Natural killer cell treated with Interleukin-12 subunit alpha and Interleukin-12 subunit beta and Interleukin-15 and Interleukin-18, amount 100 ng/mL, for 72 hours (primary cell): ENCODE results near the gene IP6K2. TPM values are rescaled to one million over a fixed set of nuclear protein-coding genes. Genes with fewer than 3 reads are reported as not detected.

ENCODE experiments used
- ATAC-seq, 2 donors: fragments of 150-1000 bp; cut with Tn5 transposase in 1 of 2; sonication (Bioruptor Pico), chemical (Tn5 transposase) in 1 of 2; 2 replicates each; pipeline ENCODE4 v1.10.0; 2021
- DNase-seq: peaks from one replicate; pipeline ENCODE4 v3.0.0; 2022; ENCODE audit warnings: low spot score
- H3K27ac Mint-ChIP-seq, 2 donors: 1 replicate in 1 of 2; 2 replicates in 1 of 2; pipeline ENCODE4 v1.8.0; 2022; ENCODE audit warnings: mixed read lengths in 2 of 2, mild to moderate bottlenecking in 1 of 2, moderate library complexity in 1 of 2
- H3K27me3 Mint-ChIP-seq, 2 donors: 1 replicate in 1 of 2; 2 replicates in 1 of 2; pipeline ENCODE4 v1.8.0; 2022; ENCODE audit warnings: mixed read lengths in 2 of 2
- H3K36me3 Mint-ChIP-seq: one replicate; pipeline ENCODE4 v1.8.0; 2022; ENCODE audit warnings: mixed read lengths
- H3K4me1 Mint-ChIP-seq, 2 donors: 1 replicate in 1 of 2; 2 replicates in 1 of 2; pipeline ENCODE4 v1.8.0; 2022; ENCODE audit warnings: low read depth in 2 of 2, mixed read lengths in 2 of 2, mild to moderate bottlenecking in 1 of 2
- H3K4me3 Mint-ChIP-seq: one replicate; pipeline ENCODE4 v1.8.0; 2022; ENCODE audit warnings: mixed read lengths
- H3K9me3 Mint-ChIP-seq: 2 replicates; pipeline ENCODE4 v1.8.0; 2022; ENCODE audit warnings: mixed read lengths
- total RNA-seq, 2 donors: library from RNA; stranded (reverse); gene quantifications; one replicate each; pipeline ENCODE4 v1.2.3, GENCODE V29; 2022

The IP6K2 gene
- total RNA-seq, 2 donors from 2014 or later: 53.5 to 60.2 TPM

- H3K4me1 Mint-ChIP-seq: peaks cover 8 to 15% of the 10 kb centered on the region in 2 donors
- no peaks in the 10 kb centered on the region for H3K9me3 Mint-ChIP-seq
- no peak overlapping the region for H3K4me3 Mint-ChIP-seq
- H3K36me3 Mint-ChIP-seq: peaks cover 6% of the 10 kb centered on the region
- no peaks in the 10 kb centered on the region for H3K27me3 Mint-ChIP-seq
- ATAC-seq (no peak), DNase-seq (no peak)
- peak overlapping the region in 1 of 2 donors; percentile 4 for H3K27ac Mint-ChIP-seq
Measured at GRCh38 chr3:48690846-48691458, 26.1 kb downstream of the IP6K2 start.

DNA sequence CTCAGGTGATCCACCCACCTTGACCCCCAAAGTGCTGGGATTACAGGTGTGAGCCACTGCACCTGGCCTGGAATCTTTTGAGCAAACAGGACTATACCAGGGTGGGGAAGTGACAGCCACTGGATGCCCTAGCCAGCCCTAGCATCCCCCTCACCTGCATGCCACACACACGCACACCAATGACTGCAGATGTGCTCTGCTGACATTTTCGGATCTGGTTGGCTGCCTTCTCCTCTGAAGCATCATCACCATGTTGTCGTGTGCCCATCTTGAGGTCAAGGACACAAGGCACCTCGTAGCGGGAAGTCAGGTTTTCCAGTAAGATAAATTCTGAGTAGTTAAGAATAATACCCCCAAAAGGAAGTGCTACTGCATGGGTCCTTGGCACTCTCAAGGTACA is 27.6 kb downstream of the IP6K2 start:
- Mint-ChIP-seq H3K4me3 (no peak overlapping the region), H3K27ac (no peak overlapping the region), H3K4me1 (peaks cover 15 to 16% of the 10 kb centered on the region in 2 donors), H3K27me3 (no peaks in the 10 kb centered on the region), H3K36me3 (peaks cover 6% of the 10 kb centered on the region), H3K9me3 (no peaks in the 10 kb centered on the region)
- DNase-seq: no peak
- no peak for ATAC-seq

GRCh38 chr3:48688737-48689075 is 28.3 kb downstream of the IP6K2 start:
- no peak for ATAC-seq
- H3K27ac Mint-ChIP-seq: no peak overlapping the region
- H3K9me3 Mint-ChIP-seq: no peaks in the 10 kb centered on the region
- H3K4me1 Mint-ChIP-seq: peaks cover 19 to 22% of the 10 kb centered on the region in 2 donors
- peaks cover 6% of the 10 kb centered on the region for H3K36me3 Mint-ChIP-seq
- no peak for DNase-seq
- no peak overlapping the region for H3K4me3 Mint-ChIP-seq
- H3K27me3 Mint-ChIP-seq: no peaks in the 10 kb centered on the region

GRCh38 chr3:48688032-48688736 is 28.8 kb downstream of the IP6K2 start:
- Mint-ChIP-seq H3K27me3 (no peaks in the 10 kb centered on the region), H3K36me3 (peaks cover 6% of the 10 kb centered on the region), H3K4me1 (peaks cover 21 to 23% of the 10 kb centered on the region in 2 donors), H3K4me3 (no peak overlapping the region), H3K27ac (no peak overlapping the region), H3K9me3 (no peaks in the 10 kb centered on the region)
- DNase-seq: no peak
- ATAC-seq: no peak

DNA sequence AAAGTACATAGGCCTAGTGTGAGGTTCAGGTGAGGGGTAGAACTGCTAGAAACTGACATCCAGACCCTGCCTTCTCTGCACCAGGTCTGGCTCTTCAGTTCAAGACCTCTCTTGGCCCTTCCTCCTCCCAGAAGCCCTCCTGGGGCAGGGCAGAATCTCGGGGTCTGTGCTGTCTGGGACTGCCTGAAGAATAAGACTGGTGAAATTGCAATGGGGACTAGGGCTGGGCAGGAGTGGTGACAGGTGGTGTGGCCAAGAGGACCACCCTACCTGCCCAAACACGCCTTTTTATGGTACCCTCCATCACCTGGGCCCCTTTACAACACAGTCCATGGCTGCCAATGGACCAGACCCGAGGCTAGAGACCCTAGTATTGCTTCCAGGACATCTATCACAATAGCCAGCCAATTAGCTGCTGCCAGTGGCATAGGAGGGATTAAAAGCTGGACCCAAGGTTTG is 29.8 kb downstream of the IP6K2 start:
- Mint-ChIP-seq H3K36me3 (peaks cover 6% of the 10 kb centered on the region), H3K9me3 (no peaks in the 10 kb centered on the region), H3K27me3 (no peaks in the 10 kb centered on the region), H3K27ac (no peak overlapping the region), H3K4me1 (peaks cover 21 to 23% of the 10 kb centered on the region in 2 donors), H3K4me3 (no peak overlapping the region)
- DNase-seq (no peak), ATAC-seq (no peak)

DNA sequence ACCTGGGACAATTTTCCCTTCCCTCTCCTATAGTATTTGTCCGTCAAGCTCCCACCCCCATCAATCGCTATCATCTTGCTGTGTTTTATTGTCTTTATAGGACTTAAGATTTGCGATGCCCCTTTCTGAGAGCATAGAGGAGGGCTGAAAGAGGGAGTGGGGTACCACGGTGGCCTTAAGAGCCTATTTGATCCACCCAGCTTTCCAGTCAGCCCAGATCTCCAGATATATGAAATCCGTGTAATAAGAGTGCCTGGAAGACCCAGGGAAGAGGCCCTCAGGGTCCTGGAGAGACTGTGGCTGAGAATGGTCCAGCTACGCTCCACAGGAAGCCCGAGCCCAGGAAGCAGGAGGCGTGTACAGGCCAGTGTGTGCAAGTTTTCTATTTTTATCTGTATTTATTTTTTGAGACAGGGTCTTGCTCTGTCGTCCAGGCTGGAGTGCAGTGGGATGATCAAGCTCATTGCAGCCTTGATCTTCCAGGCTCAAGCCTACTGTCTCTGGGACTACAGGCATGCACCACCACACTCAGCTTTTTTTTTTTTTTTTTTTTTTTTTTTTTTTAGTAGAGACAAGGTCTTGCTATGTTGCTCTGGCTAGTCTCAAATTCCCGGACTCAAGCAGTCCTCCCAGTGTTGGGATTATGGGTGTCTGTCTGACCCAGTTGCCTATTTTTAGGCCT is 30.3 kb downstream of the IP6K2 start:
- peaks cover 21 to 23% of the 10 kb centered on the region in 2 donors for H3K4me1 Mint-ChIP-seq
- H3K36me3 Mint-ChIP-seq: peaks cover 6% of the 10 kb centered on the region
- H3K4me3 Mint-ChIP-seq: peak overlapping the region; percentile 94
- DNase-seq (no peak), ATAC-seq (no peak)
- no peaks in the 10 kb centered on the region for H3K27me3 Mint-ChIP-seq
- H3K9me3 Mint-ChIP-seq: no peaks in the 10 kb centered on the region
- H3K27ac Mint-ChIP-seq: peak overlapping the region; percentile 71 to 76

GRCh38 chr3:48685603-48686511 is 31.2 kb downstream of the IP6K2 start, which contains the start of gene NCKIPSD:
Gene NCKIPSD (minus strand): TSS chr3:48685915. CDS start chr3:48685807, 108 bp downstream.
- DNase-seq (peak; percentile 88), ATAC-seq (peak; percentile 95 to 97)
- no peaks in the 10 kb centered on the region for H3K9me3 Mint-ChIP-seq
- no peaks in the 10 kb centered on the region for H3K27me3 Mint-ChIP-seq
- peak within 1 kb of the TSS; percentile 94 for H3K4me3 Mint-ChIP-seq
- H3K4me1 Mint-ChIP-seq: peaks cover 23% of the 10 kb centered on the region in 2 donors
- peaks cover under 1% of the 10 kb centered on the region for H3K36me3 Mint-ChIP-seq
- H3K27ac Mint-ChIP-seq: peak within 1 kb of the TSS; percentile 71 to 76

DNA sequence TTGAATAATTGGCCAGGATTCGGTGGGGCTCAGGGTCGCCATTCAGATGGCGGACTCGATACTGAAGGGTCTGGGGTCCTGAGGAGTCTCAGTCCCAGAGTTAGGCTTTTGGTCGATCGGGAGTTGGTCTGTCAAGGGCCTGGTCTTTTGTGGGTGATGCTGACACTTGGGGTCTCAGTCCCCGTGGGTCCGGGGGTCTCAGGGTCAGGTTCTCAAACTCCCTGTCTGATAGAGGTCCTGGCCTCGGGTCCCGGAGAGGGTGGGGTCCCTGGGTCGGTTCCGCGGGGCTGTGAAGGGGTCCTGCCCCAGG is 31.8 kb downstream of the IP6K2 start:
- Mint-ChIP-seq H3K4me1 (peaks cover 23 to 26% of the 10 kb centered on the region in 2 donors), H3K9me3 (no peaks in the 10 kb centered on the region), H3K4me3 (peak overlapping the region; percentile 94), H3K36me3 (no peaks in the 10 kb centered on the region), H3K27ac (peak overlapping the region; percentile 71 to 75), H3K27me3 (no peaks in the 10 kb centered on the region)
- DNase-seq: no peak
- no peak for ATAC-seq

- peak overlapping the region; percentile 47 to 75 for H3K27ac Mint-ChIP-seq
- H3K9me3 Mint-ChIP-seq: no peaks in the 10 kb centered on the region
- DNase-seq (no peak), ATAC-seq (no peak)
- no peaks in the 10 kb centered on the region for H3K27me3 Mint-ChIP-seq
- H3K4me3 Mint-ChIP-seq: peak overlapping the region; percentile 94
- peaks cover 23 to 26% of the 10 kb centered on the region in 2 donors for H3K4me1 Mint-ChIP-seq
- no peaks in the 10 kb centered on the region for H3K36me3 Mint-ChIP-seq
Measured at GRCh38 chr3:48684480-48685143, 32.4 kb downstream of the IP6K2 start.

- ATAC-seq: no peak
- no peak for DNase-seq
- Mint-ChIP-seq H3K4me3 (peak overlapping the region; percentile 59), H3K9me3 (no peaks in the 10 kb centered on the region), H3K4me1 (peaks cover 23 to 26% of the 10 kb centered on the region in 2 donors), H3K27me3 (no peaks in the 10 kb centered on the region), H3K36me3 (no peaks in the 10 kb centered on the region), H3K27ac (no peak overlapping the region)
Measured at GRCh38 chr3:48684054-48684349, 33.0 kb downstream of the IP6K2 start.

GRCh38 chr3:48682786-48683185 is 34.2 kb downstream of the IP6K2 start:
- no peak overlapping the region for H3K27ac Mint-ChIP-seq
- H3K4me3 Mint-ChIP-seq: no peak overlapping the region
- no peaks in the 10 kb centered on the region for H3K27me3 Mint-ChIP-seq
- no peak for DNase-seq
- H3K9me3 Mint-ChIP-seq: no peaks in the 10 kb centered on the region
- H3K36me3 Mint-ChIP-seq: no peaks in the 10 kb centered on the region
- peaks cover 23 to 26% of the 10 kb centered on the region in 2 donors for H3K4me1 Mint-ChIP-seq
- ATAC-seq: no peak

DNA sequence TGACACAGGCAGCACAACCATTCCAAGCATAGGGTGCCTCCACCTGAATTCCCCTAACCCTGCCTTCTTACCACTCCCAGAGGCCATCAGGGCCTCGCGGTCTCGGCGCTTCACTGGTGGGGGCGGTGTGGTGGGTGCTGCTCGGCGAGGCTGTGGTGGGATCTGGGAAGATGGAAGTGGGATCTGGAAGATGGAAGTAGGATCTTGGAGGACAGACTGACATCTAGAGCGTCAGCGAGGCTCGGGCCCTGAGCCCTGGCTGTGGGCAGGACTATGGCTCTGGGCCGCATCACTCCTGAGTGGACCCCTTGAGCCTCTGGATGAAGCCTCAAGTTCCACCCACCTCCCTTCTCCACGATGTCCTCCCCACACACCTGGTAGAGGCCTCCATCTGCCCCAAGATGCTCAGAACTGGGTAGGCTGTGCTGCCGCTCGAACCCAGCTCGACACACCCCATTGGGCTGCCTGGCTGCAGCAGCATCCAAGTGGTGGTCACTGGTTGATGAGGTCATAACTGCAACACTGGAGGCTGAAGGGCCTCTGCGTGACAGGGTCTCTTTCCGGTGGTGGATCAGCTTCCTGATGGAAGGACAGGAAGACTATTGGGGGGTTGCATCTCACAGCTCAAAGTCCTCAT is 34.9 kb downstream of the IP6K2 start:
- no peaks in the 10 kb centered on the region for H3K27me3 Mint-ChIP-seq
- no peaks in the 10 kb centered on the region for H3K36me3 Mint-ChIP-seq
- H3K4me1 Mint-ChIP-seq: peaks cover 23 to 26% of the 10 kb centered on the region in 2 donors
- H3K27ac Mint-ChIP-seq: no peak overlapping the region
- DNase-seq (no peak), ATAC-seq (no peak)
- H3K9me3 Mint-ChIP-seq: no peaks in the 10 kb centered on the region
- H3K4me3 Mint-ChIP-seq: no peak overlapping the region

DNA sequence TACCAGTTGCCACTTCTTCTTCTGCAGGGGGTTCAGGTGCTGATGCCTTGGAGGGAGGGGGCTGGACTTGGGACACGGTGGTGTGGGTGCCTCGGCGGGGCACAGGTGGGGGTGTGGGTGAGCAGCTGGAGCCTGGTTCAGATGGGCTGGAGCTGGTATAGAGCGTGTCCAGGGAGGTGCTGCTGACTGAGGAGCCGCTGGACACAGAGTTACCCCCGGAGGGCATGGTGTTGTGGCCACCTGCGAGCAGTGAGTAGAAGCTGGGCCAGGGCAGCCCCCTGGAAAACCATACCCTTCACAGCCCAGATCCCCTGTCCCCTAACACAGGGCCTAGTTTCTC is 35.5 kb downstream of the IP6K2 start:
- H3K27ac Mint-ChIP-seq: no peak overlapping the region
- H3K9me3 Mint-ChIP-seq: no peaks in the 10 kb centered on the region
- no peak for ATAC-seq

More for the DNA sequence above, 35.5 kb downstream of the IP6K2 start:
- H3K36me3 Mint-ChIP-seq: no peaks in the 10 kb centered on the region
- H3K4me1 Mint-ChIP-seq: peaks cover 21 to 24% of the 10 kb centered on the region in 2 donors
- H3K4me3 Mint-ChIP-seq: no peak overlapping the region
- no peak for DNase-seq
- H3K27me3 Mint-ChIP-seq: no peaks in the 10 kb centered on the region
